ENCODE results near the gene KDM4F.

Gene KDM4F

DNA sequence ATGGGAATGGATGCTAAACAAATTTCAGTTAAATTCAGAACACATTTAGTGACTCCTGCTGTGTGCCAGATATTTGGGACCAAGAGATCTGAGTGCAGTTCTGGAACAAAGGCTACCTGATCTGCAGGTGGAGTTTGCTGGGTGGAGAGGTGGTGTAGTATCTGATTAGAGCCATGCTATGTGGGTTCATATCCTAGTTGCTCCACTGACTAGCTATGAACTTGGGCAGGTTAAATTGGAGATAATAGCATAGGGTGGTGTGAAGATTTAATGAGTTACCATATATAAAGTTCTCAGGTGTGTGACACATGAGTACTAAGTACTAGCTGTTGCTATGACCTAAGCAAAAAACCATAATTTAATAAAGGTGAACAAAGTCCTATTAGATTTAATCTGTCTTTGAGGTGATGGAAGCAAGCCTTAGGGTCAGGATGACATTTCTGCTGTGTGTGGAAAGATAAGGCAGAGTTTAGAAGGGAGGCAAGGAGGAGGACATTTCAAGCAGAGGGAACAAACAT is 42.5 kb downstream of the KDM4F start:
- no peak for DNase-seq (ENCODE audit: low read depth in 2 of 2)

DNA sequence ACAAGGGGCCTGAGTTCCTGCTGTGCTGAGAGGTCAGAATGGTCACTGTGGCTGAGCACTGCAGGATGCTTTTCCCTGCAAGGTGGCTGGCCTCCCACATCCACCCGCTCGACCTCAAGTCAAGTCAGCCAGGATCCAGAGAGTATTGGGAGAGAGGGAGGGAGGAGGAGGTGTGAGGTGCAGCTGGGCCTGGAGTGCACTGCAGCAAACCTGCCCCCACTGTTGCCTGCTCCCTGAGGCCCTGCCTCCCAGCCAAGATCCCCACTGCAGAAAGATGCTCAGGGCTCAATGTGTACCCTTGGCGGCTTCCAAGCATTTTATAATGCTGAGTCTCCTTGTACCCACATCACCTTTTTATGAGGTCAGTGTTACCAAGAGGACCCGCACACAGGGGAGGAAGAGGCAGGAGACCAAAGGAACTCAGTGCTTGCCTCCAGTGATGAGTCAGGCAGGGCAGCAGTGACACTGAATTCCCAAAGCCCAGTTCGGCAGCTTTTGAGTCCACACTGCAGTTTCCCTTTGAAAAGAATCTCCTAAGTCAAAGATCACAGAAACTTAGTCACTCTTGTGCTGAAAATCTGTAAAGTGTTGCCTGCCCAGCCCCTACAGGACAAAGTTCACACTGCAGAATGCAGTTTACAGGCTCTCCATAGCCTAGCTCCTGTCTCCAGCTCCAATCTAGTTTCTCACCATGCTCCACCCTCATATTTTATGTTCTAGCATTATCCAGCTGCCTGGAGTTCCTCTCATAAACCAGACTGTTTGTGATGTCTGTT is 43.5 kb downstream of the KDM4F start:
- DNase-seq (ENCODE audit: low read depth in 2 of 2): peak in 1 of 2 experiments; percentile 15

DNA sequence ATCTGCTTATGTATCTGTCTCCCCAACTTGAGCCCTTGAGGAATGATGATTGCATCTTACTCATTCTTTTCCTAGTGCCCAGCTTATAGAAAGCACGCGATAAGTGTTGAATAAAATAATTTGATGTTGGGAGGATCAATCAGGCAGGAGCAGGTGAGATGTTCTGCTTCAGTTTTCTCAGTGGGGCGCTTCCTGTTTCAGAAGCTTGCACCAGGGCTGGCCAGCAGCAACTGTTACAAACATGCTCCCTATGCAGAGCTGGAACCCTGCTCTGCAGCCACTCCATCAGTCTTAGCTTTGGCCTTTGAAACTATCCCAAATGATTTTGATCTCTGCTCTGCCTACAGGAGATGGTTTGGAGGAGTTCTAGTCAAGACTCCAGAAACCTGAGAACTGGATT is 44.3 kb downstream of the KDM4F start:
- no peak for DNase-seq (ENCODE audit: low read depth in 2 of 2)

DNA sequence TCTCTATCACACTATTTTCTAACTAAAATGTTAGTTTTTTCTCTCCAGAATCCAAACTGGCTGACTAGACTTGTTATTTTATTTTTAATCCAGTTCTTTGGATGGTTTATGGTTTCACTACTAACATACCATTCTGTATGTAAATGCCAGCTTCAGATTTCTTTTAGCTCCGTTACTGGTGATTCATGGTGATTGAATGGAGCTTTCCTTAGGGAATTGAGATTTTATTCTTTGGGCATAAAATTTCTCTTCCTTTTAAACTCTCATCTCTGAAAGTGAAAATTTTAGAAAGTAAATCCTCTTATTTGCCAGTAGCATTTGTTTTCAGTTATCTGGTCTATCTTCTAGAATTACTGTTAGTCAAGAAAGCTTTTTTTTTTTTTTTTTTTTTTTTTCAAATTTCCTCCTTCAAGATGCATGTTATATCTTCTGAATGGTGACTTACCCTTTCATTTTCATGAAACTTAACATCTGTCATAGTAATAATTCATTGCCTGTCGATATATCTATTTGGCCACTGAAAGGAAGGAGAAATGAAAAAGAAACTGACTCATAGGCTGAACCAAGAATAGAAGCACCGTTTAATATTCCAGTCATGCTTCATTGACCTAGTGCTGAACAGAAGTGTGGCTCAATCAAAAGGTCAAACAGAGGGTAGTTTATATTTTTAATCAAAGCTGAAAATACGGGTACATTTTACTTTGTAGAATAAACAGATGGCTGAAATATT is 46.8 kb downstream of the KDM4F start:
- DNase-seq (ENCODE audit: low read depth in 2 of 2): no peak

GRCh38 chr11:95097209-95097608 is 48.0 kb downstream of the KDM4F start:
- no peak for DNase-seq (ENCODE audit: low read depth in 2 of 2)

DNA sequence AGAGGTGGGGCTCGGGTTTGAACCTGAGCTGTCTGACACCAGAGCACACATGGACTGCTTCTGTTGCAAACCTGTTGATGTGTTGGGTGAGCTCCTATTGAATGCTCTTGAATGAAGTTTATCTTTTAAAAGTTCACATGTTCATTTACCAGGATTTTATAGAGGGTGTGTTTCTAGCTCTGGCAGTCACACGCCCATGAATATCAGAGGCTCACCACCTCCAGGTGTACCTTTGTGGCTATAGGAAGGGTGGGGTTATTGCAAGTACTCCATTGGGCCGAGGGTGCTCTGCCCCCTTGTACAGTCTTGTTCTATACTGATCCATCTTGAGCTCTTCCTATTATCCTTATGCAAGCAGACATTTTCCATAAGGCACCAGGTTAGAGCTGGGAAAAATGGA is 49.6 kb downstream of the KDM4F start:
- DNase-seq (ENCODE audit: low read depth in 2 of 2): no peak

GRCh38 chr11:95100191-95100648 is 51.0 kb downstream of the KDM4F start:
- DNase-seq (ENCODE audit: low read depth in 2 of 2): no peak

Data from stimulated activated CD4-positive, alpha-beta T cell treated with anti-CD3 and anti-CD28 coated beads, Interleukin-12 subunit alpha, Interleukin-12 subunit beta, amount 100 ng/mL, for 24 hours (primary cell).